Loucy (cell line): ENCODE data around the gene SIL1.

ENCODE experiments used
- H2AFZ ChIP-seq: fragments of 200-600 bp; sonication (generic); 2 replicates; pipeline ENCODE4 v1.6.0; 2016; ENCODE audit warnings: antibody characterized with exemption, mild to moderate bottlenecking, low read length, moderate library complexity
- H3F3A ChIP-seq: fragments of 200-600 bp; 2 replicates; pipeline ENCODE4 v1.6.0; 2016; ENCODE audit warnings: antibody characterized with exemption, low read depth, mild to moderate bottlenecking
- H3K27me3 ChIP-seq: fragments of 200-600 bp; sonication (generic); 2 replicates; pipeline ENCODE4 v1.6.1; 2014; ENCODE audit warnings: low read length, mild to moderate bottlenecking; ENCODE audit not compliant: insufficient read depth, poor library complexity, severe bottlenecking
- H3K36me3 ChIP-seq: fragments of 200-600 bp; sonication (generic); 2 replicates; pipeline ENCODE4 v1.6.1; 2016; ENCODE audit warnings: low read length; ENCODE audit not compliant: insufficient read depth
- H3K4me1 ChIP-seq: fragments of 200-600 bp; sonication (generic); 2 replicates; pipeline ENCODE4 v1.5.1; 2014; ENCODE audit warnings: low read length, mild to moderate bottlenecking; ENCODE audit not compliant: insufficient read depth, poor library complexity, severe bottlenecking
- H3K4me2 ChIP-seq: fragments of 200-600 bp; sonication (generic); 2 replicates; pipeline ENCODE4 v1.6.0; 2014; ENCODE audit warnings: antibody characterized with exemption, low read length, low read depth, mild to moderate bottlenecking; ENCODE audit not compliant: poor library complexity, severe bottlenecking
- H3K4me3 ChIP-seq: fragments of 200-600 bp; sonication (generic); 2 replicates; pipeline ENCODE4 v1.5.1; 2014; ENCODE audit warnings: low read length, mild to moderate bottlenecking, mixed read lengths; ENCODE audit not compliant: poor library complexity, severe bottlenecking
- H3K79me2 ChIP-seq: fragments of 200-600 bp; sonication (generic); 2 replicates; pipeline ENCODE4 v1.6.1; 2014; ENCODE audit warnings: low read length; ENCODE audit not compliant: insufficient read depth
- H3K9ac ChIP-seq: fragments of 200-600 bp; sonication (generic); 2 replicates; pipeline ENCODE4 v1.6.0; 2014; ENCODE audit warnings: mild to moderate bottlenecking, low read depth, low read length, moderate library complexity; ENCODE audit not compliant: poor library complexity, severe bottlenecking
- H3K9me2 ChIP-seq: fragments of 200-600 bp; sonication (generic); replicated peaks from 2 replicates; pipeline ENCODE4 v1.6.1; 2016; ENCODE audit warnings: low read depth, low read length, mixed read lengths
- H3K9me3 ChIP-seq: fragments of 200-600 bp; sonication (generic); 2 replicates; pipeline ENCODE4 v1.6.1; 2014; ENCODE audit warnings: mild to moderate bottlenecking, antibody characterized with exemption, low read length, low read depth; ENCODE audit not compliant: insufficient read depth
- H4K20me1 ChIP-seq: fragments of 200-600 bp; sonication (generic); 2 replicates; pipeline ENCODE4 v1.6.0; 2014; ENCODE audit warnings: antibody characterized with exemption, low read length, mild to moderate bottlenecking; ENCODE audit not compliant: insufficient read depth, poor library complexity, severe bottlenecking
- CTCF ChIP-seq: fragments of 200-600 bp; sonication (generic); conservative IDR thresholded peaks from 2 replicates; pipeline ENCODE4 v1.5.1; 2014; ENCODE audit warnings: mild to moderate bottlenecking, antibody characterized with exemption, low read length
- EZH2phosphoT487 ChIP-seq: fragments of 200-600 bp; IDR thresholded peaks from 2 replicates; pipeline ENCODE4 v1.6.1; 2018; ENCODE audit warnings: antibody characterized with exemption, mild to moderate bottlenecking, moderate library complexity, borderline replicate concordance

SIL1 gene

DNA sequence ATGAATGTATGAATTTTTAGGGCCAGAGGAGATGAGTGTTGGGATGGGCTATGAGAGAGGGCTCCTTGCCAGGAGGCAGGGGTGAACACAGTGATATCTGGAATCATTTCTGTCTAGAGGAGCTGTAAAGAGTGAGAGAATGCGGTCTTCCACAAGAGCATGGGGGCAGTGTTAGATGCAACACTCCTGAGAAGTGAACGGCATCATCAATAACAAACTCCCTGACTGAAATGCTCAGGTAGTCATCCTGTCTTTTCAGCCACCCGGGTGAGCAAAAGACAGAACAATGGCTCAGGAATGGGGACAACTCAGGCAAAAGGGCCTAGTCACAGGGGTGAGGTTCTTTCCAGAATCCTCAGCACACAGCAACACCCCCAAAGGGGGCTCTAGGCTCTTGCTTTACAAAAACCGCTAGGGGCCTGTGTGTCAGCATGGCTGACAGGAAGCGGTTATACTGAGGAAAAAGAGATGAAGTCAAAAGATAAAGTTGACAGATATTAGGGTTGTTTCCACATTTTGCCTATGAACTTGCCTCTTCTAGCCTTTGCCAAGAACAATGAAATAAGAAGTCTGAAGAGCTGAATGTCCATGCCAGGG lies 218.4 kb downstream of the SIL1 start:
- H3K4me1 ChIP-seq = peaks cover 82% of the 10 kb centered on the region
- peaks cover 11% of the 10 kb centered on the region for H3F3A ChIP-seq
- H3K36me3 ChIP-seq = no peaks in the 10 kb centered on the region
- no peaks in the 10 kb centered on the region for H3K79me2 ChIP-seq
- H3K9ac ChIP-seq = peak overlapping the region; percentile 78
- TF ChIP-seq CTCF (peak; percentile 46), EZH2phosphoT487 (no peak)
- peak overlapping the region; percentile 66 for H2AFZ ChIP-seq
- no peaks in the 10 kb centered on the region for H3K9me2 ChIP-seq
- H3K4me3 ChIP-seq = peak overlapping the region; percentile 61
- no peaks in the 10 kb centered on the region for H3K9me3 ChIP-seq
- H3K27me3 ChIP-seq = no peaks in the 10 kb centered on the region
- H3K4me2 ChIP-seq = peak overlapping the region; percentile 83
- H4K20me1 ChIP-seq = no peaks in the 10 kb centered on the region

DNA sequence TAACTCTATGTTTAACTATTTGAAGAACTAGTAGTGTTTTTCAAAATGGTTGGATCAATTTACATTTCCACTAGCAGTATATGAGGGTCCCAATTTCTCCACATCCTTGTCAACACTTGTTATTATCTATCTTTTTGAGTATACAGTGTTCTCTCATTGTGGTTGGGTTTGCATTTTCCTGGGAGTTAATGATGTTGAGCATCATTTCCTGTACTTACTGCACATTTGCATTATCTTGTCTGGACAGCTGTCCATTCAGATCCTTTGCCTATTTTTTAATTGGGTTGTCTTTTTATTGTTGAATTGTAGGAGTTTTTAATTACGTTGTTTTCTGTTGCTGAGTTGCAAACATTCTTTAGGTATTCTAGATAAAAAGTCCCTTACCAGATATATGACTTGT lies 219.6 kb downstream of the SIL1 start:
- Histone ChIP-seq H3K79me2 (no peaks in the 10 kb centered on the region), H3K4me3 (peak overlapping the region; percentile 24)

DNA sequence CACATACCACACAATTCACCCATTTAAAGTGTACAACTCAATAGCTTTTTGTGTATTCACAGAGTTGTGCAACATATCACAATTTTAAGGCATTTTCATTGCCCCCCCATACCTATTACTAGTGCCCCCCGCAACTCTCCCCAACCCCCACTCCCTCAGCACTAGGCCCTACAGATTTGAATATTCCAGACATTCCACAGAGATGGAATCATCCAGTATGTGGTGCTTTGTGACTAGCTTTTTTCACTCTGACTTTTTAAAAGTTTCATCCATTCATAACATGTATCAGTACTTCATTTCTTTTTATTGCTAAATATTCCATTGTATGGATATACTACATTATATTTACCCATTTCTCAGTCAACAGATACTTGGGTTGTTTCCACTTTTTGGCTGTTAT lies 220.1 kb downstream of the SIL1 start:
- Histone ChIP-seq H3K9me2 (no peaks in the 10 kb centered on the region), H2AFZ (no peak overlapping the region), H3K4me2 (peak overlapping the region; percentile 28), H3F3A (peaks cover 11% of the 10 kb centered on the region), H3K4me1 (peaks cover 80% of the 10 kb centered on the region), H3K9ac (no peak overlapping the region), H4K20me1 (no peaks in the 10 kb centered on the region), H3K27me3 (no peaks in the 10 kb centered on the region), H3K9me3 (no peaks in the 10 kb centered on the region), H3K79me2 (no peaks in the 10 kb centered on the region), H3K36me3 (no peaks in the 10 kb centered on the region), H3K4me3 (peak overlapping the region; percentile 24)
- TF ChIP-seq EZH2phosphoT487 = no peak
- no peak for TF ChIP-seq CTCF

More for the DNA sequence above, 219.6 kb downstream of the SIL1 start:
- Histone ChIP-seq H3K9ac (no peak overlapping the region), H3K9me3 (no peaks in the 10 kb centered on the region), H3K4me2 (peak overlapping the region; percentile 28), H3K36me3 (no peaks in the 10 kb centered on the region), H3K27me3 (no peaks in the 10 kb centered on the region), H3K4me1 (peaks cover 81% of the 10 kb centered on the region), H4K20me1 (no peaks in the 10 kb centered on the region), H2AFZ (no peak overlapping the region), H3F3A (peaks cover 11% of the 10 kb centered on the region), H3K9me2 (no peaks in the 10 kb centered on the region)
- TF ChIP-seq EZH2phosphoT487 (no peak), CTCF (no peak)
